HepG2 (cell line): Measurements from ENCODE around the gene WTAP. TPM values are rescaled to one million over a fixed set of nuclear protein-coding genes. Genes with fewer than 3 reads are reported as not detected.
A peak's percentile ranks its signal among the peaks of the same experiment; 100 is the strongest.

Experiments used
- AHR ChIP-seq: IDR thresholded peaks from 2 replicates; pipeline ENCODE4 v1.6.1; 2018; ENCODE audit warnings: missing genetic modification reagents, missing compliant biosample characterization
- ARID2 ChIP-seq: sonication (generic); formaldehyde crosslinking; IDR thresholded peaks from 2 replicates; pipeline ENCODE4 v1.8.1; 2022; ENCODE audit warnings: mild to moderate bottlenecking, missing genetic modification reagents, borderline replicate concordance
- BRCA1 ChIP-seq: sonication (generic); formaldehyde crosslinking; IDR thresholded peaks from 2 replicates; pipeline ENCODE4 v1.4.0; 2020; ENCODE audit warnings: missing genetic modification reagents
- CTCF ChIP-seq: sonication (generic); formaldehyde crosslinking; IDR thresholded peaks from 2 replicates; pipeline ENCODE4 v1.5.0; 2020; ENCODE audit warnings: mild to moderate bottlenecking, missing genetic modification reagents, moderate library complexity
- ELF3 ChIP-seq: IDR thresholded peaks from 2 replicates; pipeline ENCODE4 v1.6.1; 2016; ENCODE audit warnings: missing genetic modification reagents, missing compliant biosample characterization
- ETV6 ChIP-seq: sonication (generic); formaldehyde crosslinking; conservative IDR thresholded peaks from 2 replicates; pipeline ENCODE4 v1.4.0; 2020; ENCODE audit warnings: missing genetic modification reagents
- FLYWCH1 ChIP-seq: sonication (generic); formaldehyde crosslinking; IDR thresholded peaks from 2 replicates; pipeline ENCODE4 v1.8.1; 2023; ENCODE audit warnings: mild to moderate bottlenecking, missing genetic modification reagents
- GFI1 ChIP-seq: sonication (generic); formaldehyde crosslinking; IDR thresholded peaks from 2 replicates; pipeline ENCODE4 v1.5.0; 2020; ENCODE audit warnings: missing genetic modification reagents, mild to moderate bottlenecking, borderline replicate concordance
- HCFC1 ChIP-seq: fragments of 150-350 bp; IDR thresholded peaks from 2 replicates; pipeline ENCODE4 v1.6.1; 2014; ENCODE audit warnings: low read depth, low read length
- KAT2B ChIP-seq: fragments of 150-350 bp; IDR thresholded peaks from 2 replicates; pipeline ENCODE4 v1.6.1; 2014; ENCODE audit warnings: low read depth, low read length, borderline replicate concordance
- KDM6A ChIP-seq: IDR thresholded peaks from 2 replicates; pipeline ENCODE4 v1.6.1; 2016; ENCODE audit warnings: low read depth
- MED8 ChIP-seq: sonication (generic); formaldehyde crosslinking; IDR thresholded peaks from 2 replicates; pipeline ENCODE4 v1.8.1; 2023; ENCODE audit warnings: mild to moderate bottlenecking, missing genetic modification reagents; ENCODE audit not compliant: insufficient replicate concordance
- MZF1 ChIP-seq: sonication (generic); formaldehyde crosslinking; IDR thresholded peaks from 2 replicates; pipeline ENCODE4 v1.8.1; 2023; ENCODE audit warnings: mild to moderate bottlenecking, missing genetic modification reagents, borderline replicate concordance
- NFE2L2 ChIP-seq: fragments of 150-350 bp; IDR thresholded peaks from 2 replicates; pipeline ENCODE4 v1.6.1; 2014; ENCODE audit warnings: low read length
- NR2F1 ChIP-seq, 2 experiments: fragments of 450-650 bp in 1 of 2; formaldehyde crosslinking in 1 of 2; IDR thresholded peaks; 2 replicates each; pipeline versions ENCODE4 v1.5.0 to v1.6.1; 2016 to 2020; ENCODE audit warnings: mild to moderate bottlenecking in 1 of 2, missing compliant biosample characterization in 1 of 2, missing genetic modification reagents in 1 of 2, moderate library complexity in 1 of 2
- PAWR ChIP-seq: sonication (generic); formaldehyde crosslinking; IDR thresholded peaks from 2 replicates; pipeline ENCODE4 v1.4.0; 2020; ENCODE audit warnings: missing genetic modification reagents, mild to moderate bottlenecking, borderline replicate concordance
- PRPF4 ChIP-seq: fragments of 200-400 bp; formaldehyde crosslinking; IDR thresholded peaks from 2 replicates; pipeline ENCODE4 v1.6.1; 2016; ENCODE audit warnings: low read length, low read depth; ENCODE audit not compliant: poor library complexity, severe bottlenecking
- RNF2 ChIP-seq: fragments of 450-650 bp; conservative IDR thresholded peaks from 2 replicates; pipeline ENCODE4 v1.6.1; 2016; ENCODE audit warnings: low read depth
- SETDB1 ChIP-seq: sonication (generic); formaldehyde crosslinking; IDR thresholded peaks from 2 replicates; pipeline ENCODE4 v1.5.1; 2020; ENCODE audit warnings: missing genetic modification reagents, mild to moderate bottlenecking, borderline replicate concordance
- SP140L ChIP-seq: sonication (generic); formaldehyde crosslinking; IDR thresholded peaks from 2 replicates; pipeline ENCODE4 v1.4.0; 2020; ENCODE audit warnings: missing genetic modification reagents, borderline replicate concordance
- TBX2 ChIP-seq: sonication (generic); formaldehyde crosslinking; IDR thresholded peaks from 2 replicates; pipeline ENCODE4 v1.5.0; 2020; ENCODE audit warnings: missing genetic modification reagents, mild to moderate bottlenecking, borderline replicate concordance
- ZMAT3 ChIP-seq: sonication (generic); formaldehyde crosslinking; conservative IDR thresholded peaks from 2 replicates; pipeline ENCODE4 v1.7.0; 2021; ENCODE audit warnings: missing genetic modification reagents
- ZNF101 ChIP-seq: sonication (generic); formaldehyde crosslinking; IDR thresholded peaks from 2 replicates; pipeline ENCODE4 v1.4.0; 2020; ENCODE audit warnings: mild to moderate bottlenecking, low read depth, missing genetic modification reagents, borderline replicate concordance
- ZNF160 ChIP-seq: sonication (generic); formaldehyde crosslinking; IDR thresholded peaks from 2 replicates; pipeline ENCODE4 v1.8.0; 2022; ENCODE audit warnings: mild to moderate bottlenecking, inconsistent platforms, missing genetic modification reagents
- ZNF335 ChIP-seq: sonication (generic); formaldehyde crosslinking; IDR thresholded peaks from 2 replicates; pipeline ENCODE4 v1.4.0; 2020; ENCODE audit warnings: missing genetic modification reagents
- ZNF546 ChIP-seq: sonication (generic); formaldehyde crosslinking; conservative IDR thresholded peaks from 2 replicates; pipeline ENCODE4 v1.8.1; 2023; ENCODE audit warnings: mild to moderate bottlenecking, missing genetic modification reagents
- ZNF615 ChIP-seq: sonication (generic); formaldehyde crosslinking; IDR thresholded peaks from 2 replicates; pipeline ENCODE4 v1.5.0; 2020; ENCODE audit warnings: mild to moderate bottlenecking, missing genetic modification reagents, borderline replicate concordance
- ZNF780A ChIP-seq: sonication (generic); formaldehyde crosslinking; IDR thresholded peaks from 2 replicates; pipeline ENCODE4 v1.8.0; 2022; ENCODE audit warnings: mild to moderate bottlenecking, missing genetic modification reagents, moderate library complexity
- ZNF83 ChIP-seq: sonication (generic); formaldehyde crosslinking; IDR thresholded peaks from 2 replicates; pipeline ENCODE4 v1.4.0; 2020; ENCODE audit warnings: missing genetic modification reagents, mild to moderate bottlenecking, borderline replicate concordance
- polyA plus RNA-seq, 8 experiments: library from polyadenylated mRNA; depleted of rRNA in 3 of 8; stranded (reverse) in 7 of 8; unstranded in 1 of 8; fragments of >200 nt; fragmentation: Illumina TruSeq in 4 of 8; extraction: Trizol in 4 of 8; gene quantifications; 2 replicates each; pipeline versions ENCODE4 v1.2.1 to v1.2.3, GENCODE V29; 2011 to 2016; ENCODE audit warnings: low read depth in 4 of 8, missing spikeins in 1 of 8, mixed read lengths in 1 of 8; ENCODE audit not compliant: insufficient read depth in 1 of 8
- total RNA-seq, 5 experiments: library from RNA; depleted of rRNA; stranded (reverse); fragments of >200 nt; fragmentation: Illumina TruSeq; extraction: Trizol; gene quantifications; 2 replicates each; pipeline ENCODE4 v1.2.3, GENCODE V29; 2016; ENCODE audit warnings: low read depth in 1 of 5

The WTAP gene
- total and polyA plus RNA-seq, 2 of the 13 experiments (the other 11 are each of a cell fraction or from before 2014, with no cell fraction given), result 31.6 to 167 TPM

GRCh38 chr6:159726918-159727716 lies at the start of gene WTAP (continued):
- TF ChIP-seq AHR (CRISPR knock-in tag), result peak; percentile 94; the same call in 1 of the 2 replicates
- no peak; the same call in 1 of the 2 replicates for TF ChIP-seq GFI1 (CRISPR knock-in tag)
- peak; percentile 99 for TF ChIP-seq MZF1 (CRISPR knock-in tag)
- no peak for TF ChIP-seq NFE2L2
- TF ChIP-seq CTCF (CRISPR knock-in tag), result peak; percentile 40
- TF ChIP-seq ELF3 (CRISPR knock-in tag), result peak; percentile 95
- TF ChIP-seq SETDB1 (CRISPR knock-in tag), result no peak
- TF ChIP-seq ZMAT3 (CRISPR knock-in tag), result peak; percentile 98
- 0 out of 2 replicates have a peak, but pooled peaks have one; percentile 42 for TF ChIP-seq KDM6A
- TF ChIP-seq PRPF4, result no peak
- peak; percentile 94 for TF ChIP-seq ARID2 (CRISPR knock-in tag)
- TF ChIP-seq NR2F1 (CRISPR knock-in tag; IDR thresholded peaks at IDR 0.05), result peak; percentile 96 to 97
- no peak; the same call in 1 of the 2 replicates for TF ChIP-seq ETV6
- TF ChIP-seq SP140L (CRISPR knock-in tag), result peak; percentile 96; the same call in 1 of the 2 replicates
- peak; percentile 96; the same call in 1 of the 2 replicates for TF ChIP-seq ZNF615
- TF ChIP-seq MED8 (CRISPR knock-in tag), result peak; percentile 98
- peak; percentile 97 for TF ChIP-seq ZNF546 (CRISPR knock-in tag)
- peak; percentile 36; the same call in 1 of the 2 replicates for TF ChIP-seq PAWR (CRISPR knock-in tag)
- TF ChIP-seq ZNF101 (CRISPR knock-in tag), result 0 out of 2 replicates have a peak, but pooled peaks have one; percentile 19
- peak; percentile 100 for TF ChIP-seq RNF2
- no peak for TF ChIP-seq KAT2B
- TF ChIP-seq BRCA1, result peak; percentile 76; the same call in 1 of the 2 replicates
- peak; percentile 99 for TF ChIP-seq ZNF83 (CRISPR knock-in tag)
- peak; percentile 97 for TF ChIP-seq TBX2 (CRISPR knock-in tag)
- peak; percentile 93 for TF ChIP-seq ZNF160 (CRISPR knock-in tag)
- TF ChIP-seq ZNF335, result peak; percentile 96
- no peak for TF ChIP-seq FLYWCH1 (CRISPR knock-in tag)
- no peak; the same call in 1 of the 2 replicates for TF ChIP-seq ZNF780A (CRISPR knock-in tag)
- peak; percentile 52 for TF ChIP-seq HCFC1
